WTC11 (cell line): ENCODE measurements around the gene ZGPAT. TPM values are rescaled to one million over a fixed set of nuclear protein-coding genes. Genes with fewer than 3 reads are reported as not detected.

Experiments
- CBFB ChIP-seq: sonication (generic); formaldehyde crosslinking; IDR thresholded peaks from 2 replicates; pipeline ENCODE4 v1.8.1; 2022; ENCODE audit warnings: mild to moderate bottlenecking, low read depth, missing genetic modification reagents
- CREB1 ChIP-seq: sonication (generic); formaldehyde crosslinking; IDR thresholded peaks from 2 replicates; pipeline ENCODE4 v1.8.0; 2023; ENCODE audit warnings: mild to moderate bottlenecking, missing genetic modification reagents
- CREM ChIP-seq: sonication (generic); formaldehyde crosslinking; IDR thresholded peaks from 2 replicates; pipeline ENCODE4 v1.8.1; 2022; ENCODE audit warnings: mild to moderate bottlenecking, missing genetic modification reagents, moderate library complexity
- ETV6 ChIP-seq: sonication (generic); formaldehyde crosslinking; IDR thresholded peaks from 2 replicates; pipeline ENCODE4 v1.8.1; 2022; ENCODE audit warnings: mild to moderate bottlenecking, missing genetic modification reagents
- GRHL2 ChIP-seq: fragments of 250-450 bp; sonication (Bioruptor Pico); IDR thresholded peaks from 2 replicates; pipeline ENCODE4 v1.8.0; 2022; ENCODE audit warnings: mild to moderate bottlenecking, moderate library complexity; ENCODE audit not compliant: insufficient replicate concordance, severe bottlenecking
- GTF2I ChIP-seq: fragments of 250-450 bp; sonication (Bioruptor Pico); conservative IDR thresholded peaks from 2 replicates; pipeline ENCODE4 v1.4.0; 2021; ENCODE audit warnings: mild to moderate bottlenecking
- OVOL2 ChIP-seq: fragments of 250-450 bp; sonication (Bioruptor Pico); IDR thresholded peaks from 2 replicates; pipeline ENCODE4 v1.9.0; 2021; ENCODE audit warnings: mild to moderate bottlenecking, borderline replicate concordance
- RELA ChIP-seq: sonication (generic); formaldehyde crosslinking; IDR thresholded peaks from 2 replicates; pipeline ENCODE4 v1.8.1; 2022; ENCODE audit warnings: missing genetic modification reagents, mild to moderate bottlenecking, borderline replicate concordance
- SMAD3 ChIP-seq: sonication (generic); formaldehyde crosslinking; IDR thresholded peaks from 2 replicates; pipeline ENCODE4 v1.8.0; 2022; ENCODE audit warnings: missing genetic modification reagents, mild to moderate bottlenecking, borderline replicate concordance
- SP1 ChIP-seq: sonication (generic); formaldehyde crosslinking; conservative IDR thresholded peaks from 2 replicates; pipeline ENCODE4 v1.8.1; 2022; ENCODE audit warnings: missing genetic modification reagents
- ZBTB21 ChIP-seq: sonication (generic); formaldehyde crosslinking; IDR thresholded peaks from 2 replicates; pipeline ENCODE4 v1.8.1; 2023; ENCODE audit warnings: mild to moderate bottlenecking, missing genetic modification reagents, borderline replicate concordance
- total RNA-seq: library from RNA; stranded (reverse); gene quantifications from 3 replicates; pipeline ENCODE4 v1.2.3, GENCODE V29; 2021
- TF ChIP-seq, protein P1 (sequence below): fragments of 250-450 bp; sonication (Bioruptor Pico); IDR thresholded peaks from 2 replicates; pipeline ENCODE4 v1.9.0; 2021; ENCODE audit warnings: mild to moderate bottlenecking
- TF ChIP-seq, protein P2 (sequence below): sonication (generic); formaldehyde crosslinking; IDR thresholded peaks from 2 replicates; pipeline ENCODE4 v1.8.1; 2023; ENCODE audit warnings: mild to moderate bottlenecking, missing genetic modification reagents, moderate library complexity
- TF ChIP-seq, protein P3 (sequence below): sonication (generic); formaldehyde crosslinking; IDR thresholded peaks from 2 replicates; pipeline ENCODE4 v1.8.1; 2023; ENCODE audit warnings: mild to moderate bottlenecking, moderate library complexity, missing genetic modification reagents
- TF ChIP-seq, protein P4 (sequence below): sonication (generic); formaldehyde crosslinking; IDR thresholded peaks from 2 replicates; pipeline ENCODE4 v1.8.0; 2023; ENCODE audit warnings: missing genetic modification reagents
- TF ChIP-seq, protein P5 (sequence below): fragments of 250-450 bp; sonication (Bioruptor Pico); IDR thresholded peaks from 2 replicates; pipeline ENCODE4 v1.9.0; 2021; ENCODE audit warnings: moderate library complexity, mild to moderate bottlenecking, inconsistent platforms, borderline replicate concordance
- TF ChIP-seq, protein P6 (sequence below): sonication (generic); formaldehyde crosslinking; IDR thresholded peaks from 2 replicates; pipeline ENCODE4 v1.8.0; 2022; ENCODE audit warnings: missing genetic modification reagents
- TF ChIP-seq, protein P7 (sequence below): sonication (generic); formaldehyde crosslinking; IDR thresholded peaks from 2 replicates; pipeline ENCODE4 v1.8.1; 2022; ENCODE audit warnings: low read depth, mild to moderate bottlenecking, moderate library complexity, missing genetic modification reagents, borderline replicate concordance
- TF ChIP-seq, protein P8 (sequence below): fragments of 250-450 bp; sonication (Bioruptor Pico); IDR thresholded peaks from 2 replicates; pipeline ENCODE4 v1.8.0; 2021; ENCODE audit warnings: mild to moderate bottlenecking
- TF ChIP-seq, protein P9 (sequence below): sonication (generic); formaldehyde crosslinking; conservative IDR thresholded peaks from 2 replicates; pipeline ENCODE4 v1.8.1; 2022; ENCODE audit warnings: mild to moderate bottlenecking, missing genetic modification reagents

The ZGPAT gene
- total RNA-seq, 1 experiment from 2014 or later: 28.3 TPM

DNA sequence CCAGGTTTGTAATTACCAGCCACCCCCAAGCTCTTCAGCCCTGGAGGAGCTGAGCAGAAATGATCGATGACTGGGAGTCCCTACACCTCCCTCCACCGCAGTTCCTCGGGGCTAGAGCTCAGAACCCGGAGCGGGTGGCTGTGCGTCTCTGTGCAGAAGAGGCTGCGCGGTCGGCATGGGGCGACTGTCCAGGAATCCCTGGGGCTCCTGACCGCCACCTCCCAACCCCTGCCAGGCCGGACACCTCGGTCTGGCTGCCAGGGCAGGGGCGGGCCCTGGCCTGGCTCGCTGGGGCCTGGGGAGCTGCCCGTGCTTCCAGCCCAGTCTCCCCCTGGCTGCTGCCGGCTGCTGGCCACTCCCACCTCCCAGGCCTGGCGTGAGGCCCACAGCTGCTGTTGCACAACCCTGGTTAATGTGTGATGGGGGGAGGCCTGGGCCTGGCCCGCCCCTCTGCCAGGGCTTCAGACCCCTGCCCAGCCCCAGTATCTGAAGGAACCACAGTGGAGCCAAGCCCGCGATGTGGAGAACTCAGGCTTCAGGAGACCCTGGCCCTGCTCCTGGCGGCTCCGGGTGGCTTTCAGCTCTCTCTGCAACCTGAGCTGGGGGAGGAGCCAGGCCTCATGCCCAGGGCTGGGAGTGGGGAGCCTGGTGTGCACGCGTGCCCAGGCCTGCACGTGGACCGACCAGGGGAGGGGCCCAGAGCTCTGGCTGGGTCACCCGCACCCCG, 33.0 kb downstream of the ZGPAT start (continued):
- TF ChIP-seq, protein P1, sequence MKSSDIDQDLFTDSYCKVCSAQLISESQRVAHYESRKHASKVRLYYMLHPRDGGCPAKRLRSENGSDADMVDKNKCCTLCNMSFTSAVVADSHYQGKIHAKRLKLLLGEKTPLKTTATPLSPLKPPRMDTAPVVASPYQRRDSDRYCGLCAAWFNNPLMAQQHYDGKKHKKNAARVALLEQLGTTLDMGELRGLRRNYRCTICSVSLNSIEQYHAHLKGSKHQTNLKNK (CRISPR knock-in tag): no peak
- TF ChIP-seq, protein P2, sequence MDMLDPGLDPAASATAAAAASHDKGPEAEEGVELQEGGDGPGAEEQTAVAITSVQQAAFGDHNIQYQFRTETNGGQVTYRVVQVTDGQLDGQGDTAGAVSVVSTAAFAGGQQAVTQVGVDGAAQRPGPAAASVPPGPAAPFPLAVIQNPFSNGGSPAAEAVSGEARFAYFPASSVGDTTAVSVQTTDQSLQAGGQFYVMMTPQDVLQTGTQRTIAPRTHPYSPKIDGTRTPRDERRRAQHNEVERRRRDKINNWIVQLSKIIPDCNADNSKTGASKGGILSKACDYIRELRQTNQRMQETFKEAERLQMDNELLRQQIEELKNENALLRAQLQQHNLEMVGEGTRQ (CRISPR knock-in tag): no peak; the same call in 1 of the 2 replicates
- TF ChIP-seq ETV6 (CRISPR knock-in tag): peak; percentile 23; the same call in 1 of the 2 replicates
- TF ChIP-seq, protein P3, sequence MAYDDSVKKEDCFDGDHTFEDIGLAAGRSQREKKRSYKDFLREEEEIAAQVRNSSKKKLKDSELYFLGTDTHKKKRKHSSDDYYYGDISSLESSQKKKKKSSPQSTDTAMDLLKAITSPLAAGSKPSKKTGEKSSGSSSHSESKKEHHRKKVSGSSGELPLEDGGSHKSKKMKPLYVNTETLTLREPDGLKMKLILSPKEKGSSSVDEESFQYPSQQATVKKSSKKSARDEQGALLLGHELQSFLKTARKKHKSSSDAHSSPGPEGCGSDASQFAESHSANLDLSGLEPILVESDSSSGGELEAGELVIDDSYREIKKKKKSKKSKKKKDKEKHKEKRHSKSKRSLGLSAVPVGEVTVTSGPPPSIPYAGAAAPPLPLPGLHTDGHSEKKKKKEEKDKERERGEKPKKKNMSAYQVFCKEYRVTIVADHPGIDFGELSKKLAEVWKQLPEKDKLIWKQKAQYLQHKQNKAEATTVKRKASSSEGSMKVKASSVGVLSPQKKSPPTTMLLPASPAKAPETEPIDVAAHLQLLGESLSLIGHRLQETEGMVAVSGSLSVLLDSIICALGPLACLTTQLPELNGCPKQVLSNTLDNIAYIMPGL (CRISPR knock-in tag): peak; percentile 85
- no peak for TF ChIP-seq CBFB (CRISPR knock-in tag)
- TF ChIP-seq, protein P4, sequence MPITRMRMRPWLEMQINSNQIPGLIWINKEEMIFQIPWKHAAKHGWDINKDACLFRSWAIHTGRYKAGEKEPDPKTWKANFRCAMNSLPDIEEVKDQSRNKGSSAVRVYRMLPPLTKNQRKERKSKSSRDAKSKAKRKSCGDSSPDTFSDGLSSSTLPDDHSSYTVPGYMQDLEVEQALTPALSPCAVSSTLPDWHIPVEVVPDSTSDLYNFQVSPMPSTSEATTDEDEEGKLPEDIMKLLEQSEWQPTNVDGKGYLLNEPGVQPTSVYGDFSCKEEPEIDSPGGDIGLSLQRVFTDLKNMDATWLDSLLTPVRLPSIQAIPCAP (CRISPR knock-in tag): no peak
- TF ChIP-seq, protein P5, sequence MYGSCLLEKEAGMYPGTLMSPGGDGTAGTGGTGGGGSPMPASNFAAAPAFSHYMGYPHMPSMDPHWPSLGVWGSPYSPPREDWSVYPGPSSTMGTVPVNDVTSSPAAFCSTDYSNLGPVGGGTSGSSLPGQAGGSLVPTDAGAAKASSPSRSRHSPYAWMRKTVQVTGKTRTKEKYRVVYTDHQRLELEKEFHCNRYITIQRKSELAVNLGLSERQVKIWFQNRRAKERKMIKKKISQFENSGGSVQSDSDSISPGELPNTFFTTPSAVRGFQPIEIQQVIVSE: no peak
- no peak; the same call in 1 of the 2 replicates for TF ChIP-seq CREB1 (CRISPR knock-in tag)
- no peak for TF ChIP-seq CREM (CRISPR knock-in tag)
- no peak for TF ChIP-seq OVOL2 (CRISPR knock-in tag)
- TF ChIP-seq SP1: no peak; the same call in none of the 2 replicates
- TF ChIP-seq, protein P6, sequence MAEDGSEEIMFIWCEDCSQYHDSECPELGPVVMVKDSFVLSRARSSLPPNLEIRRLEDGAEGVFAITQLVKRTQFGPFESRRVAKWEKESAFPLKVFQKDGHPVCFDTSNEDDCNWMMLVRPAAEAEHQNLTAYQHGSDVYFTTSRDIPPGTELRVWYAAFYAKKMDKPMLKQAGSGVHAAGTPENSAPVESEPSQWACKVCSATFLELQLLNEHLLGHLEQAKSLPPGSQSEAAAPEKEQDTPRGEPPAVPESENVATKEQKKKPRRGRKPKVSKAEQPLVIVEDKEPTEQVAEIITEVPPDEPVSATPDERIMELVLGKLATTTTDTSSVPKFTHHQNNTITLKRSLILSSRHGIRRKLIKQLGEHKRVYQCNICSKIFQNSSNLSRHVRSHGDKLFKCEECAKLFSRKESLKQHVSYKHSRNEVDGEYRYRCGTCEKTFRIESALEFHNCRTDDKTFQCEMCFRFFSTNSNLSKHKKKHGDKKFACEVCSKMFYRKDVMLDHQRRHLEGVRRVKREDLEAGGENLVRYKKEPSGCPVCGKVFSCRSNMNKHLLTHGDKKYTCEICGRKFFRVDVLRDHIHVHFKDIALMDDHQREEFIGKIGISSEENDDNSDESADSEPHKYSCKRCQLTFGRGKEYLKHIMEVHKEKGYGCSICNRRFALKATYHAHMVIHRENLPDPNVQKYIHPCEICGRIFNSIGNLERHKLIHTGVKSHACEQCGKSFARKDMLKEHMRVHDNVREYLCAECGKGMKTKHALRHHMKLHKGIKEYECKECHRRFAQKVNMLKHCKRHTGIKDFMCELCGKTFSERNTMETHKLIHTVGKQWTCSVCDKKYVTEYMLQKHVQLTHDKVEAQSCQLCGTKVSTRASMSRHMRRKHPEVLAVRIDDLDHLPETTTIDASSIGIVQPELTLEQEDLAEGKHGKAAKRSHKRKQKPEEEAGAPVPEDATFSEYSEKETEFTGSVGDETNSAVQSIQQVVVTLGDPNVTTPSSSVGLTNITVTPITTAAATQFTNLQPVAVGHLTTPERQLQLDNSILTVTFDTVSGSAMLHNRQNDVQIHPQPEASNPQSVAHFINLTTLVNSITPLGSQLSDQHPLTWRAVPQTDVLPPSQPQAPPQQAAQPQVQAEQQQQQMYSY (CRISPR knock-in tag): no peak
- no peak for TF ChIP-seq GTF2I (CRISPR knock-in tag)
- TF ChIP-seq GRHL2 (CRISPR knock-in tag): no peak
- TF ChIP-seq ZBTB21: no peak
- TF ChIP-seq, protein P7, sequence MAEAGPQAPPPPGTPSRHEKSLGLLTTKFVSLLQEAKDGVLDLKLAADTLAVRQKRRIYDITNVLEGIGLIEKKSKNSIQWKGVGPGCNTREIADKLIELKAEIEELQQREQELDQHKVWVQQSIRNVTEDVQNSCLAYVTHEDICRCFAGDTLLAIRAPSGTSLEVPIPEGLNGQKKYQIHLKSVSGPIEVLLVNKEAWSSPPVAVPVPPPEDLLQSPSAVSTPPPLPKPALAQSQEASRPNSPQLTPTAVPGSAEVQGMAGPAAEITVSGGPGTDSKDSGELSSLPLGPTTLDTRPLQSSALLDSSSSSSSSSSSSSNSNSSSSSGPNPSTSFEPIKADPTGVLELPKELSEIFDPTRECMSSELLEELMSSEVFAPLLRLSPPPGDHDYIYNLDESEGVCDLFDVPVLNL (CRISPR knock-in tag): no peak
- TF ChIP-seq, protein P8, sequence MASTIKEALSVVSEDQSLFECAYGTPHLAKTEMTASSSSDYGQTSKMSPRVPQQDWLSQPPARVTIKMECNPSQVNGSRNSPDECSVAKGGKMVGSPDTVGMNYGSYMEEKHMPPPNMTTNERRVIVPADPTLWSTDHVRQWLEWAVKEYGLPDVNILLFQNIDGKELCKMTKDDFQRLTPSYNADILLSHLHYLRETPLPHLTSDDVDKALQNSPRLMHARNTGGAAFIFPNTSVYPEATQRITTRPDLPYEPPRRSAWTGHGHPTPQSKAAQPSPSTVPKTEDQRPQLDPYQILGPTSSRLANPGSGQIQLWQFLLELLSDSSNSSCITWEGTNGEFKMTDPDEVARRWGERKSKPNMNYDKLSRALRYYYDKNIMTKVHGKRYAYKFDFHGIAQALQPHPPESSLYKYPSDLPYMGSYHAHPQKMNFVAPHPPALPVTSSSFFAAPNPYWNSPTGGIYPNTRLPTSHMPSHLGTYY (CRISPR knock-in tag): no peak
- no peak for TF ChIP-seq SMAD3 (CRISPR knock-in tag)
- no peak for TF ChIP-seq RELA (CRISPR knock-in tag)
- TF ChIP-seq, protein P9, sequence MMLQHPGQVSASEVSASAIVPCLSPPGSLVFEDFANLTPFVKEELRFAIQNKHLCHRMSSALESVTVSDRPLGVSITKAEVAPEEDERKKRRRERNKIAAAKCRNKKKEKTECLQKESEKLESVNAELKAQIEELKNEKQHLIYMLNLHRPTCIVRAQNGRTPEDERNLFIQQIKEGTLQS (CRISPR knock-in tag): no peak
